Activated CD4-positive, alpha-beta T cell treated with anti-CD3 and anti-CD28 coated beads, Interleukin-2, amount 10 ng/mL, durations not matched to agents 7 days and 5 days (primary cell): ENCODE measurements around the gene PNMA1. TPM values are rescaled to one million over a fixed set of nuclear protein-coding genes. Genes with fewer than 3 reads are reported as not detected.

Experiments
- CTCF ChIA-PET: fragments of 350-600 bp; sonication (Branson Sonifier 250); formaldehyde crosslinking; loops from one replicate; lab custom pipeline; 2021; ENCODE audit warnings: antibody characterized with exemption; lab: Charles Lee
- POLR2A ChIA-PET: fragments of 350-600 bp; sonication (Branson Sonifier 250); formaldehyde crosslinking; loops from one replicate; lab custom pipeline; 2021; ENCODE audit warnings: antibody characterized with exemption; lab: Charles Lee
- DNase-seq: peaks from one replicate; pipeline ENCODE4 v3.0.0-alpha.2; 2020
- H3K27ac Mint-ChIP-seq: one replicate; pipeline ENCODE4 v1.8.0; 2021; ENCODE audit warnings: mild to moderate bottlenecking, moderate library complexity, mixed read lengths
- H3K27me3 Mint-ChIP-seq: one replicate; pipeline ENCODE4 v1.8.0; 2021; ENCODE audit warnings: mixed read lengths
- H3K36me3 Mint-ChIP-seq: one replicate; pipeline ENCODE4 v1.8.0; 2021; ENCODE audit warnings: low read depth, mixed read lengths
- H3K4me1 Mint-ChIP-seq: one replicate; pipeline ENCODE4 v1.8.0; 2021; ENCODE audit warnings: mixed read lengths
- H3K4me3 Mint-ChIP-seq: one replicate; pipeline ENCODE4 v1.8.0; 2021; ENCODE audit warnings: mild to moderate bottlenecking, moderate library complexity, mixed read lengths
- H3K9me3 Mint-ChIP-seq: one replicate; pipeline ENCODE4 v1.8.0; 2021; ENCODE audit warnings: mixed read lengths
- total RNA-seq, 2 experiments: library from RNA; stranded (reverse); gene quantifications; one replicate each; pipeline ENCODE4 v1.2.3, GENCODE V29; 2021

The PNMA1 gene
- total RNA-seq, result 10 to 100 TPM; 23.3 to 25.9 TPM

- POLR2A ChIA-PET, result no interaction called here
- peak within 1 kb of the TSS; percentile 92 for H3K27ac Mint-ChIP-seq
- peaks cover 31% of the 10 kb centered on the region for H3K36me3 Mint-ChIP-seq
- peak; percentile 87 for DNase-seq
- no peaks in the 10 kb centered on the region for H3K9me3 Mint-ChIP-seq
- CTCF ChIA-PET, result interaction anchor here (1.2 to 2.4 kb wide), 2 partner anchors 10 to 15 kb away, joined by 4 to 9 read pairs; no protein-coding TSS in a partner anchor
- peak within 1 kb of the TSS; percentile 87 for H3K4me3 Mint-ChIP-seq
- H3K27me3 Mint-ChIP-seq, result no peaks in the 10 kb centered on the region
- peaks cover 21% of the 10 kb centered on the region for H3K4me1 Mint-ChIP-seq
Measured at GRCh38 chr14:73713803-73714655, at the start of gene PNMA1. Gene PNMA1, minus strand, starts transcription at chr14:73714384. Its CDS starts 745 bp downstream, at chr14:73713639.

GRCh38 chr14:73763396-73763795 lies 49.2 kb upstream of the PNMA1 start:
- Mint-ChIP-seq H3K27ac (peak overlapping the region; percentile 48), H3K9me3 (no peaks in the 10 kb centered on the region), H3K27me3 (no peaks in the 10 kb centered on the region), H3K4me1 (peaks cover 59% of the 10 kb centered on the region), H3K36me3 (peaks cover 12% of the 10 kb centered on the region), H3K4me3 (no peak overlapping the region)
- ChIA-PET CTCF (interaction anchor here (1.1 to 2.4 kb wide), 3 partner anchors 9 to 34 kb away, joined by 4 to 7 read pairs (median 4); no protein-coding TSS in a partner anchor), POLR2A (no interaction called here)
- DNase-seq, result no peak

- Mint-ChIP-seq H3K27me3 (no peaks in the 10 kb centered on the region), H3K9me3 (no peaks in the 10 kb centered on the region), H3K4me3 (peak overlapping the region; percentile 32), H3K27ac (peak overlapping the region; percentile 93), H3K36me3 (peaks cover 21% of the 10 kb centered on the region), H3K4me1 (peaks cover 68% of the 10 kb centered on the region)
- CTCF ChIA-PET, result interaction anchor here (1.0 to 2.4 kb wide), 6 partner anchors 8 to 33 kb away, joined by 3 to 8 read pairs (median 4); no protein-coding TSS in a partner anchor
- DNase-seq, result no peak
- POLR2A ChIA-PET, result interaction anchor here (0.8 to 0.9 kb wide), 2 partner anchors 14 to 24 kb away, joined by 3 to 8 read pairs; no protein-coding TSS in a partner anchor
Measured at GRCh38 chr14:73762375-73762822, 48.2 kb upstream of the PNMA1 start.

- DNase-seq, result no peak
- Mint-ChIP-seq H3K9me3 (no peaks in the 10 kb centered on the region), H3K4me3 (peak overlapping the region; percentile 32), H3K4me1 (peaks cover 75% of the 10 kb centered on the region), H3K36me3 (peaks cover 23% of the 10 kb centered on the region), H3K27me3 (no peaks in the 10 kb centered on the region), H3K27ac (peak overlapping the region; percentile 93)
- ChIA-PET CTCF (interaction anchor here (1.0 to 2.4 kb wide), 6 partner anchors 7 to 33 kb away, joined by 3 to 8 read pairs (median 4); no protein-coding TSS in a partner anchor), POLR2A (interaction anchor here (0.9 kb wide), 1 partner anchor 24 kb away, joined by 3 read pairs; no protein-coding TSS in a partner anchor)
Measured at GRCh38 chr14:73761618-73762355, 47.6 kb upstream of the PNMA1 start.

- POLR2A ChIA-PET, result interaction anchor here (0.7 to 3.2 kb wide), 4 partner anchors 10 to 48 kb away, joined by 4 to 14 read pairs (median 8); no protein-coding TSS in a partner anchor
Measured at GRCh38 chr14:73760598-73761586, 46.7 kb upstream of the PNMA1 start.

GRCh38 chr14:73759714-73760597 lies 45.8 kb upstream of the PNMA1 start:
- H3K4me3 Mint-ChIP-seq, result peak overlapping the region; percentile 89
- ChIA-PET CTCF (interaction anchor here (0.7 to 8.9 kb wide), 14 partner anchors 9 to 323 kb away, joined by 3 to 102 read pairs (median 4); no protein-coding TSS in a partner anchor), POLR2A (interaction anchor here (0.6 to 3.2 kb wide), 5 partner anchors 11 to 48 kb away, joined by 4 to 14 read pairs (median 4); no protein-coding TSS in a partner anchor)
- no peaks in the 10 kb centered on the region for H3K9me3 Mint-ChIP-seq
- H3K27ac Mint-ChIP-seq, result peak overlapping the region; percentile 93
- H3K27me3 Mint-ChIP-seq, result no peaks in the 10 kb centered on the region
- H3K4me1 Mint-ChIP-seq, result peaks cover 78% of the 10 kb centered on the region
- peak; percentile 97 for DNase-seq
- peaks cover 36% of the 10 kb centered on the region for H3K36me3 Mint-ChIP-seq

More at GRCh38 chr14:73760598-73761586, 46.7 kb upstream of the PNMA1 start:
- peak overlapping the region; percentile 93 for H3K27ac Mint-ChIP-seq
- no peaks in the 10 kb centered on the region for H3K27me3 Mint-ChIP-seq
- CTCF ChIA-PET, result interaction anchor here (0.9 to 8.9 kb wide), 10 partner anchors 10 to 51 kb away, joined by 3 to 102 read pairs (median 7); no protein-coding TSS in a partner anchor
- no peaks in the 10 kb centered on the region for H3K9me3 Mint-ChIP-seq
- H3K4me3 Mint-ChIP-seq, result peak overlapping the region; percentile 89
- H3K4me1 Mint-ChIP-seq, result peaks cover 78% of the 10 kb centered on the region
- H3K36me3 Mint-ChIP-seq, result peaks cover 31% of the 10 kb centered on the region
- no peak for DNase-seq

- Mint-ChIP-seq H3K27me3 (no peaks in the 10 kb centered on the region), H3K9me3 (no peaks in the 10 kb centered on the region), H3K27ac (peak overlapping the region; percentile 95), H3K4me3 (peak overlapping the region; percentile 90), H3K36me3 (peaks cover 37% of the 10 kb centered on the region), H3K4me1 (peaks cover 80% of the 10 kb centered on the region)
- DNase-seq, result peak; percentile 55
- CTCF ChIA-PET, result interaction anchor here (0.7 to 8.9 kb wide), 16 partner anchors 8 to 324 kb away, joined by 3 to 102 read pairs (median 5); no protein-coding TSS in a partner anchor
- POLR2A ChIA-PET, result interaction anchor here (0.6 to 3.2 kb wide), 4 partner anchors 12 to 49 kb away, joined by 4 to 14 read pairs (median 8); no protein-coding TSS in a partner anchor
Measured at GRCh38 chr14:73759183-73759713, 45.1 kb upstream of the PNMA1 start.

GRCh38 chr14:73758392-73759182 lies 44.4 kb upstream of the PNMA1 start:
- DNase-seq, result peak; percentile 78
- ChIA-PET CTCF (interaction anchor here (0.7 to 8.9 kb wide), 19 partner anchors 9 to 324 kb away, joined by 3 to 102 read pairs (median 4); no protein-coding TSS in a partner anchor), POLR2A (interaction anchor here (0.8 to 3.2 kb wide), 5 partner anchors 12 to 43 kb away, joined by 3 to 14 read pairs (median 5); no protein-coding TSS in a partner anchor)
- Mint-ChIP-seq H3K9me3 (no peaks in the 10 kb centered on the region), H3K27ac (peak overlapping the region; percentile 95), H3K4me3 (peak overlapping the region; percentile 90), H3K36me3 (peaks cover 39% of the 10 kb centered on the region), H3K27me3 (no peaks in the 10 kb centered on the region), H3K4me1 (peaks cover 82% of the 10 kb centered on the region)

- ChIA-PET CTCF (interaction anchor here (0.7 to 8.9 kb wide), 15 partner anchors 9 to 249 kb away, joined by 3 to 102 read pairs (median 5); no protein-coding TSS in a partner anchor), POLR2A (interaction anchor here (0.8 to 3.2 kb wide), 5 partner anchors 13 to 42 kb away, joined by 3 to 14 read pairs (median 5); no protein-coding TSS in a partner anchor)
- Mint-ChIP-seq H3K9me3 (no peaks in the 10 kb centered on the region), H3K4me3 (peak overlapping the region; percentile 90), H3K4me1 (peaks cover 82% of the 10 kb centered on the region), H3K27me3 (no peaks in the 10 kb centered on the region), H3K36me3 (peaks cover 37% of the 10 kb centered on the region), H3K27ac (peak overlapping the region; percentile 95)
- DNase-seq, result no peak
Measured at GRCh38 chr14:73757876-73758391, 43.8 kb upstream of the PNMA1 start.
